Esophagus squamous epithelium (tissue), 4 donors: ENCODE data around the gene SLC22A3.

Experiments used
- POLR2A ChIP-seq, 4 donors: fragments of 450-650 bp; IDR thresholded peaks; one replicate each; pipeline ENCODE4 v1.6.1; 2017; ENCODE audit warnings: antibody characterized with exemption in 4 of 4, mild to moderate bottlenecking in 4 of 4, moderate library complexity in 3 of 4
- TF ChIP-seq, protein P1 (sequence below), 6 experiments: fragments of 450-650 bp in 4 of 6; fragments of 200-600 bp in 2 of 6; sonication (generic) in 2 of 6; IDR thresholded peaks; one replicate each; pipeline ENCODE4 v1.5.1; 2016 to 2019; ENCODE audit warnings: antibody characterized with exemption in 6 of 6, mild to moderate bottlenecking in 4 of 6, moderate library complexity in 4 of 6

DNA sequence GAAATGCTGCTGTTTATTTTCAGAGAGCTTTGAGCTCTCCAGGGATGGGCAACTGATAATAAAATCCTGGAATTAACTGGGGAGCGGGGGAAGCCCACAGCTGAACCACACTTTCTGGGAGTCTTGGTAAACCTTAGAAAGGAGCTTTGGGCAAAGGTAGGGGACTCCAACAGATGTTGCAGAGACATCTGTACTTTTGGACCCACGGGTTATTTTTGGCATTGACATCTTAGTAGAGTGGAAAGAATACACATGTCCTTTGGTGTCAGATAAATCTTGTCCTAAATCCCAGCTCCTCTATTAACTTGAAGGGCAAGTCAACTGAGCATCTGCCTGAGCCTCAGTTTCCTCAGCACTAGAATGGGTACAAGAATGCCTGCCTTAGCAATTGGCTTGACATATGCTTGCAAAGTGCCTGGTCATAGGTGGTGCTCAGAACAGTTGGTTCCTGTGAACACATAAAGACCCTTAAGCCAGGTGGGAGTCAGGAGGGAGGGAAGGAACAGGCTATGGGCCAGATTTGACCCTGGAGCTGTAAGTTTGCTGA, 5.8 kb downstream of the SLC22A3 start:
- TF ChIP-seq, protein P1, sequence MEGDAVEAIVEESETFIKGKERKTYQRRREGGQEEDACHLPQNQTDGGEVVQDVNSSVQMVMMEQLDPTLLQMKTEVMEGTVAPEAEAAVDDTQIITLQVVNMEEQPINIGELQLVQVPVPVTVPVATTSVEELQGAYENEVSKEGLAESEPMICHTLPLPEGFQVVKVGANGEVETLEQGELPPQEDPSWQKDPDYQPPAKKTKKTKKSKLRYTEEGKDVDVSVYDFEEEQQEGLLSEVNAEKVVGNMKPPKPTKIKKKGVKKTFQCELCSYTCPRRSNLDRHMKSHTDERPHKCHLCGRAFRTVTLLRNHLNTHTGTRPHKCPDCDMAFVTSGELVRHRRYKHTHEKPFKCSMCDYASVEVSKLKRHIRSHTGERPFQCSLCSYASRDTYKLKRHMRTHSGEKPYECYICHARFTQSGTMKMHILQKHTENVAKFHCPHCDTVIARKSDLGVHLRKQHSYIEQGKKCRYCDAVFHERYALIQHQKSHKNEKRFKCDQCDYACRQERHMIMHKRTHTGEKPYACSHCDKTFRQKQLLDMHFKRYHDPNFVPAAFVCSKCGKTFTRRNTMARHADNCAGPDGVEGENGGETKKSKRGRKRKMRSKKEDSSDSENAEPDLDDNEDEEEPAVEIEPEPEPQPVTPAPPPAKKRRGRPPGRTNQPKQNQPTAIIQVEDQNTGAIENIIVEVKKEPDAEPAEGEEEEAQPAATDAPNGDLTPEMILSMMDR (IDR thresholded peaks at IDR 0.05): no peak
- no peak for TF ChIP-seq POLR2A (IDR thresholded peaks at IDR 0.05)
